ENCODE data around the gene ZBTB1. TPM values are rescaled to one million over a fixed set of nuclear protein-coding genes. Genes with fewer than 3 reads are reported as not detected.

ZBTB1 gene
- total and polyA plus RNA-seq, 2 donors (not counting 3 experiments of a cell fraction or from before 2014, with no cell fraction given): 9.7 to 32.2 TPM

Small RNAs within 50 kb of the gene (small RNA-seq; reads per million reads assigned to genes)
- gene AL049869.4 (ENCODE audit: insufficient read depth, insufficient read length, low read depth, low replicate concordance): not detected

Other genes starting within 250 kb of the ZBTB1 start
- gene ESR2, start 210.4 kb upstream of the ZBTB1 start, total RNA-seq: 0.58 TPM in 1 of 2 replicates, not detected in the other
- gene ESR2, start 210.4 kb upstream of the ZBTB1 start, polyA plus RNA-seq: 0.08 and 0.10 TPM in 2 replicates
- 104 and 114 TPM in 2 replicates for gene MTHFD1, start 116.4 kb upstream of the ZBTB1 start, total RNA-seq
- gene MTHFD1, start 116.4 kb upstream of the ZBTB1 start, polyA plus RNA-seq: 18.9 and 26.3 TPM in 2 replicates
- gene AKAP5, start 39.3 kb upstream of the ZBTB1 start, total RNA-seq: 0.75 and 1.1 TPM in 2 replicates
- 0.06 and 0.10 TPM in 2 replicates for gene AKAP5, start 39.3 kb upstream of the ZBTB1 start, polyA plus RNA-seq
- gene ZBTB25, start 932 bp upstream of the ZBTB1 start, total RNA-seq: 6.4 and 7.7 TPM in 2 replicates
- 3.2 and 3.7 TPM in 2 replicates for gene ZBTB25, start 932 bp upstream of the ZBTB1 start, polyA plus RNA-seq
- gene HSPA2, start 36.0 kb downstream of the ZBTB1 start, total RNA-seq: 8.2 and 11.4 TPM in 2 replicates
- gene HSPA2, start 36.0 kb downstream of the ZBTB1 start, polyA plus RNA-seq: 5.3 and 5.6 TPM in 2 replicates
- 0.51 and 0.60 TPM in 2 replicates for gene PPP1R36, start 45.2 kb downstream of the ZBTB1 start, total RNA-seq
- 0.28 TPM in 1 of 2 replicates, not detected in the other for gene PPP1R36, start 45.2 kb downstream of the ZBTB1 start, polyA plus RNA-seq
- 6.9 and 8.0 TPM in 2 replicates for gene PLEKHG3, start 199.7 kb downstream of the ZBTB1 start, total RNA-seq
- gene PLEKHG3, start 199.7 kb downstream of the ZBTB1 start, polyA plus RNA-seq: 6.6 and 12.4 TPM in 2 replicates